HuH-7.5 (cell line): Measurements from ENCODE around the gene CLASRP.

ENCODE experiments used
- DNase-seq: peaks from one replicate; pipeline ENCODE4 v3.0.0; 2011; ENCODE audit warnings: low spot score

CLASRP gene

GRCh38 chr19:45020071-45020470, 18.8 kb upstream of the CLASRP start:
- no peak for DNase-seq

- no peak for DNase-seq
These were observed 16.9 kb upstream of the CLASRP start for GRCh38 chr19:45021971-45022370.

- DNase-seq, result no peak
These were observed 15.8 kb upstream of the CLASRP start for GRCh38 chr19:45023048-45023447.

- no peak for DNase-seq
These were observed 13.6 kb upstream of the CLASRP start for GRCh38 chr19:45025264-45025663.

- DNase-seq, result no peak
These were observed 11.5 kb upstream of the CLASRP start for GRCh38 chr19:45027371-45027770.

GRCh38 chr19:45030825-45031224, 8.0 kb upstream of the CLASRP start:
- DNase-seq, result no peak

GRCh38 chr19:45032421-45032820, 6.4 kb upstream of the CLASRP start:
- DNase-seq, result no peak

- DNase-seq, result no peak
These were observed 3.1 kb upstream of the CLASRP start for GRCh38 chr19:45035755-45036154.

- no peak for DNase-seq
These were observed 1.3 kb upstream of the CLASRP start for GRCh38 chr19:45037393-45038169.

GRCh38 chr19:45040059-45040771, 1.4 kb downstream of the CLASRP start:
- DNase-seq, result no peak

- DNase-seq, result no peak
These were observed 2.3 kb downstream of the CLASRP start for GRCh38 chr19:45041125-45041524.

- DNase-seq, result peak; percentile 66
These were observed 7.0 kb downstream of the CLASRP start for GRCh38 chr19:45045671-45046353.

- no peak for DNase-seq
These were observed 7.5 kb downstream of the CLASRP start for GRCh38 chr19:45046355-45046754.

- DNase-seq, result no peak
These were observed 8.4 kb downstream of the CLASRP start for GRCh38 chr19:45047188-45047797.

GRCh38 chr19:45049073-45049736, 10.4 kb downstream of the CLASRP start:
- DNase-seq, result no peak

GRCh38 chr19:45050036-45050435, 11.2 kb downstream of the CLASRP start:
- no peak for DNase-seq

- no peak for DNase-seq
These were observed 13.2 kb downstream of the CLASRP start for GRCh38 chr19:45051929-45052579.

- no peak for DNase-seq
These were observed 18.0 kb downstream of the CLASRP start for GRCh38 chr19:45056831-45057230.

- DNase-seq, result no peak
These were observed 18.6 kb downstream of the CLASRP start for GRCh38 chr19:45057444-45057843.

GRCh38 chr19:45058622-45059159, 19.8 kb downstream of the CLASRP start:
- no peak for DNase-seq
